ENCODE results near the gene TBP. TPM values are rescaled to one million over a fixed set of nuclear protein-coding genes. Genes with fewer than 3 reads are reported as not detected.

The TBP gene
- total RNA-seq, 2 donors from 2014 or later, result 19.6 to 36.9 TPM

DNA sequence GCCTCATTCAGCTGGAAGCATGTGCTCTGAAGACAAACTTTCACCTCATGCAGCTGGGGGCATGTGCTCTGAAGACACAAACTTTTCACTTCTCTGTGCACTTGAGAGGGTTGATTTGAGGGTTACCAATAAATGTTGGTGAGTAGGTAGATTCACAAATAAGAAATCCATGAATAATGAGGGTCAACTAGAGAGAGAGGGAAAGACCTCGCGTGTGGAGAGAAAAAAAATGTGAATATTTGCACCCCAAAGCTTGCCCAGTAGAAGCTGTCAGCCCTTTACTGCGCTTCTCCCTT, 44.5 kb upstream of the TBP start:
- Histone ChIP-seq H3K4me1 (replicated peaks) (no peaks in the 10 kb centered on the region), H3K4me3 (no peak overlapping the region), H3K27me3 (replicated peaks; ENCODE audit: insufficient read depth) (no peaks in the 10 kb centered on the region), H3K27ac (no peak overlapping the region), H3K9me3 (no peaks in the 10 kb centered on the region), H3K36me3 (no peaks in the 10 kb centered on the region)
- intact Hi-C loops (cut with DNase I), result no loop called here
- no peak for DNase-seq (ENCODE audit: low spot score)
- TF ChIP-seq, protein P1, sequence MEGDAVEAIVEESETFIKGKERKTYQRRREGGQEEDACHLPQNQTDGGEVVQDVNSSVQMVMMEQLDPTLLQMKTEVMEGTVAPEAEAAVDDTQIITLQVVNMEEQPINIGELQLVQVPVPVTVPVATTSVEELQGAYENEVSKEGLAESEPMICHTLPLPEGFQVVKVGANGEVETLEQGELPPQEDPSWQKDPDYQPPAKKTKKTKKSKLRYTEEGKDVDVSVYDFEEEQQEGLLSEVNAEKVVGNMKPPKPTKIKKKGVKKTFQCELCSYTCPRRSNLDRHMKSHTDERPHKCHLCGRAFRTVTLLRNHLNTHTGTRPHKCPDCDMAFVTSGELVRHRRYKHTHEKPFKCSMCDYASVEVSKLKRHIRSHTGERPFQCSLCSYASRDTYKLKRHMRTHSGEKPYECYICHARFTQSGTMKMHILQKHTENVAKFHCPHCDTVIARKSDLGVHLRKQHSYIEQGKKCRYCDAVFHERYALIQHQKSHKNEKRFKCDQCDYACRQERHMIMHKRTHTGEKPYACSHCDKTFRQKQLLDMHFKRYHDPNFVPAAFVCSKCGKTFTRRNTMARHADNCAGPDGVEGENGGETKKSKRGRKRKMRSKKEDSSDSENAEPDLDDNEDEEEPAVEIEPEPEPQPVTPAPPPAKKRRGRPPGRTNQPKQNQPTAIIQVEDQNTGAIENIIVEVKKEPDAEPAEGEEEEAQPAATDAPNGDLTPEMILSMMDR (IDR thresholded peaks at IDR 0.05), result no peak
- TF ChIP-seq POLR2A (IDR thresholded peaks at IDR 0.05), result no peak
- TF ChIP-seq POLR2AphosphoS5 (IDR thresholded peaks at IDR 0.05), result no peak
- WGBS, result 94% methylated on average over 3 of the region's 3 CpGs

DNA sequence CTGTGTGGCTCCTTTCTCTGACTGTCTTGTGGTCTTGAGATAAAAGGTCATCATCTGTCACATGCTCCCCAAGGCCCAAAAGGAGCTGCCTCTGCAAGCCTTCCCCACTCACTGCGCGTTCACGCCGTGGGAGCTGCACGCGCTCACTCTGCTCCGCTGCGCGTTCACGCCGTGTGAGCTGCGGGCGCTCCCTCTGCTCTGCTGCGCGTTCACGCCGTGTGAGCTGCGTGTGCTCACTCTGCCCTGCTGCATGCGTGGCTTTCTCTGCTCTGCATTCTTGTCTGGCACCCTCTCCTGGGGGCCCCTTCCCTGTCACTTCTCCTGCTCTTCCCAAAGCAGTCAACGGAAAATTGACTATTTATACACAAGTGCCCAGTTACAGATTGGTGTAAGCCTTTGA, 43.5 kb upstream of the TBP start:
- no peak for DNase-seq (ENCODE audit: low spot score)
- intact Hi-C loops (cut with DNase I), result no loop called here
- Histone ChIP-seq H3K36me3 (no peaks in the 10 kb centered on the region), H3K27me3 (replicated peaks; ENCODE audit: insufficient read depth) (no peaks in the 10 kb centered on the region), H3K4me3 (no peak overlapping the region), H3K27ac (no peak overlapping the region), H3K4me1 (replicated peaks) (no peaks in the 10 kb centered on the region), H3K9me3 (no peaks in the 10 kb centered on the region)
- 92% methylated on average over 20 of the region's 20 CpGs for WGBS
- no peak for TF ChIP-seq POLR2A (IDR thresholded peaks at IDR 0.05)
- no peak for TF ChIP-seq POLR2AphosphoS5 (IDR thresholded peaks at IDR 0.05)
- TF ChIP-seq, protein P1 (IDR thresholded peaks at IDR 0.05), result no peak

DNA sequence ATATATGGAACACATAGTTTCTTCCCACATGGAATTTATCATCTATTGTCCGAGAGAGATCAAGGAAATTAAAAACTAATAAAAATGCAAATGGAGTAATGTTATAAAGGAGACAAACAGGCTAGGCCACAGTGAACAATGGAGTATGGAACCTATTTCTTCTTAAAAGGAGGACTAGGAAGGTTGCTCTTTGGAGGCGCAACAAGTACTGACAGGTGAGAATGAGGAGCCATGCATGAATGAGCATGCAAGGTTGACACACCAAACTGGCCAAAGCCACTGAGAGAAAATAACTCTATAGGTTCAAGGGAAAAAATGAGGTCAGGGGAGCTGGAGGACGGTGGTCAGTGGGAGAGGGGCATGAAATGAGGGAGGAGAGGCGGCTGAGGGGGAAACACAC, 41.9 kb upstream of the TBP start:
- Histone ChIP-seq H3K9me3 (no peaks in the 10 kb centered on the region), H3K36me3 (no peaks in the 10 kb centered on the region), H3K4me1 (replicated peaks) (no peaks in the 10 kb centered on the region), H3K27ac (no peak overlapping the region), H3K27me3 (replicated peaks; ENCODE audit: insufficient read depth) (no peaks in the 10 kb centered on the region), H3K4me3 (no peak overlapping the region)
- intact Hi-C loops (cut with DNase I), result no loop called here
- no peak for DNase-seq (ENCODE audit: low spot score)
- 71% methylated on average over 4 of the region's 4 CpGs for WGBS
- TF ChIP-seq POLR2AphosphoS5 (IDR thresholded peaks at IDR 0.05) (no peak), POLR2A (IDR thresholded peaks at IDR 0.05) (no peak)
- TF ChIP-seq, protein P1 (IDR thresholded peaks at IDR 0.05), result no peak

DNA sequence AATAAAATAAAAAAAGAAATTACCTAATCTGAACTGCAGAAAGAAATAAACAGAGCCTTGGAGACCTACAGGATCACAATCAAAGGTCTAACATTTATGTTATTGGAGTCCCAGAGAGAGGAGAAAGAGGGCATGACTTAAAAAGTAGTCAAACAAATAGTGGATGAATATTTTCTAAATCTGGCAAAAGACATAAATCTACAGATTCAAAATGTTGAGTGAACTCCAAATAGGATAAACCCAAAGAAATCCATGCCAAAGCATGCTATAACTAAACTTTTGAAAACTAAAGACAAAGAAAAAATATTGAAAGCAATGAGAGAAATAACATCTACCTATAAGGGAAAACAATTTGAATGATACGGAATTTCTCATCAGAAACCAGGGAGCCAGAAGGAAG, 39.3 kb upstream of the TBP start:
- Histone ChIP-seq H3K9me3 (no peaks in the 10 kb centered on the region), H3K27ac (no peak overlapping the region), H3K4me3 (no peak overlapping the region), H3K36me3 (no peaks in the 10 kb centered on the region), H3K4me1 (replicated peaks) (no peaks in the 10 kb centered on the region), H3K27me3 (replicated peaks; ENCODE audit: insufficient read depth) (no peaks in the 10 kb centered on the region)
- TF ChIP-seq, protein P1 (IDR thresholded peaks at IDR 0.05), result no peak
- no peak for TF ChIP-seq POLR2AphosphoS5 (IDR thresholded peaks at IDR 0.05)
- no peak for TF ChIP-seq POLR2A (IDR thresholded peaks at IDR 0.05)
- DNase-seq (ENCODE audit: low spot score), result no peak
- intact Hi-C loops (cut with DNase I), result loop anchor here (5.0 kb wide), 1 partner anchor 553 kb away; no protein-coding TSS in a partner anchor
- 69% methylated on average over 1 of the region's 1 CpG for WGBS

DNA sequence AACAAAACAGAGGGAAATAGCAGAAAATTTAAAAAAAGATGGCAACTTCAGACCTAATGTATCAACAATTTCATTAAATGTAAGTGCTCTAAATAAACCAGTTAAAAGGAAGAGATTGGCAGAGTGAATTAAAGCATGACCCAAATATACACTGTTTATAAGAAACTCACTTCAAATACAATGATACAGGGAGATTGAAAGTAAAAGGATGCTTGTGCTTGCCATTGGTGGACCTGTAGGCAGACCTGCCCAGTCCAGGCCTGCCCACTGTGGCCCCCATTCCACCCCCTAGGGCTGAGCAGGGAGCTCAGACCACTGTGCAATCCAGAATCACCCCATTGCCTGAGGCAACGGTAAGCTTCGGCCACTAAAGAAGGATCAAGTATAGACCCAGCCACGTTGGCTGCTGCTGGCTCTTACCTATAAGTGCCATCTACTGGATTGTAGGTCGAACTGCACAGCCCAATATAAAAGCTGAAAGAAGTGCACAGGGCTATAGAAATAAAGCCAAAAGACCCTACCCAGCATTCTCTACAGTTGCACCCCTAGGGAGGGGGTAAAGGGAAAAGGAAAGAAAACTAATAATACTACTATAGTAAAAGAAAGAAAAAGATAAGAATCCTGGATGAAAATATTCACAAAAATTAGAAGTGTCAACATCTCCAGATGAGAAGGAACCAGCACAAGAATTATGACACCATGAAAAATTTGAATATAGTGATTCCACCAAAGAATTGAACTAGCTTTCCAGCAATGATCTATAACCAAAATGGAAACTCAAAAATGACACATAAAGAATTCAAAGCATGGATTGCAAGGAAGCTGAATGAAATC, 37.2 kb upstream of the TBP start:
- 0% methylated on average over 4 of the region's 4 CpGs for WGBS
- H3K36me3 ChIP-seq, result no peaks in the 10 kb centered on the region
- TF ChIP-seq, protein P1 (IDR thresholded peaks at IDR 0.05), result peak; percentile 14 to 75 (median 56)
- TF ChIP-seq POLR2AphosphoS5 (IDR thresholded peaks at IDR 0.05), result no peak
- no peak overlapping the region for H3K27ac ChIP-seq
- H3K4me1 ChIP-seq (replicated peaks), result no peaks in the 10 kb centered on the region
- no peaks in the 10 kb centered on the region for H3K27me3 ChIP-seq (replicated peaks; ENCODE audit: insufficient read depth)
- intact Hi-C loops (cut with DNase I), result loop anchor here (5.0 kb wide), 1 partner anchor 555 kb away; no protein-coding TSS in a partner anchor
- DNase-seq (ENCODE audit: low spot score), result peak; percentile 34
- no peaks in the 10 kb centered on the region for H3K9me3 ChIP-seq
- no peak overlapping the region for H3K4me3 ChIP-seq

Data from prostate gland (tissue), 2 donors.